SK-N-MC (cell line): ENCODE results near the gene LYPD3.
"Not testable (repeated sequence)": the region's sequence is repeated elsewhere in the genome, so short reads cannot be mapped to it uniquely, and the experiment has no call there.

Experiments
- DNase-seq: peaks from one replicate; pipeline ENCODE4 v3.0.0-alpha.2; 2011; ENCODE audit warnings: low read depth, low spot score
- H3K27ac ChIP-seq: fragments of 200-600 bp; sonication (generic); 2 replicates; pipeline ENCODE4 v1.5.1; 2016; ENCODE audit warnings: mixed run types
- H3K36me3 ChIP-seq: fragments of 200-600 bp; sonication (generic); 2 replicates; pipeline ENCODE4 v1.6.1; 2017; ENCODE audit warnings: antibody characterized with exemption, low read length, mixed read lengths; ENCODE audit not compliant: insufficient read depth
- H3K4me3 ChIP-seq: fragments of 200-600 bp; sonication (generic); 2 replicates; pipeline ENCODE4 v1.5.1; 2016
- H3K9ac ChIP-seq: fragments of 200-600 bp; sonication (generic); 2 replicates; pipeline ENCODE4 v1.8.0; 2017; ENCODE audit warnings: mixed run types, mixed read lengths; ENCODE audit not compliant: insufficient read length
- H3K9me3 ChIP-seq: fragments of 200-600 bp; sonication (generic); 2 replicates; pipeline ENCODE4 v1.6.1; 2017; ENCODE audit warnings: low read depth, mild to moderate bottlenecking, antibody characterized with exemption, low read length, moderate library complexity, mixed read lengths
- EZH2 ChIP-seq: fragments of 200-600 bp; sonication (generic); IDR thresholded peaks from one replicate; pipeline ENCODE4 v1.6.1; 2017; ENCODE audit warnings: antibody characterized with exemption
- FOXP2 ChIP-seq: optimal IDR thresholded peaks from 2 replicates; pipeline ENCODE3; 2011; ENCODE audit warnings: mild to moderate bottlenecking, moderate library complexity; ENCODE audit not compliant: insufficient read depth; ENCODE audit errors: extremely low read length, control extremely low read depth
- POLR2AphosphoS5 ChIP-seq: IDR thresholded peaks from 2 replicates; pipeline ENCODE4 v1.6.1; 2012; ENCODE audit warnings: mild to moderate bottlenecking, low read depth, low read length, borderline replicate concordance

Gene LYPD3

GRCh38 chr19:43465468-43466120, at the start of gene LYPD3:
TSS of gene LYPD3 (minus strand) at chr19:43465608. CDS start at chr19:43465571, 37 bp downstream.
- no peak for TF ChIP-seq FOXP2
- TF ChIP-seq EZH2: no peak
- no peak for TF ChIP-seq POLR2AphosphoS5
- Histone ChIP-seq H3K27ac (no peak within 1 kb of the TSS), H3K4me3 (peak within 1 kb of the TSS; percentile 89; the same call in 1 of the 2 replicates), H3K9ac (no peak within 1 kb of the TSS), H3K9me3 (no peaks in the 10 kb centered on the region), H3K36me3 (no peaks in the 10 kb centered on the region)
- no peak for DNase-seq

- not testable (repeated sequence) for H3K36me3 ChIP-seq, DNase-seq, H3K9me3 ChIP-seq, H3K9ac ChIP-seq, H3K27ac ChIP-seq, H3K4me3 ChIP-seq
Observed at GRCh38 chr19:43512399-43512798, 47.0 kb upstream of the LYPD3 start.

- no peak for DNase-seq
- Histone ChIP-seq H3K27ac (no peak overlapping the region), H3K4me3 (no peak overlapping the region), H3K9me3 (no peaks in the 10 kb centered on the region), H3K9ac (no peak overlapping the region), H3K36me3 (no peaks in the 10 kb centered on the region)
- TF ChIP-seq POLR2AphosphoS5: no peak
- TF ChIP-seq EZH2: no peak
- TF ChIP-seq FOXP2: no peak
Observed at GRCh38 chr19:43511324-43511723, 45.9 kb upstream of the LYPD3 start.

GRCh38 chr19:43510713-43511112, 45.3 kb upstream of the LYPD3 start:
- H3K9me3 ChIP-seq: no peaks in the 10 kb centered on the region
- no peak for DNase-seq
- no peak overlapping the region for H3K27ac ChIP-seq
- no peaks in the 10 kb centered on the region for H3K36me3 ChIP-seq
- no peak for TF ChIP-seq POLR2AphosphoS5
- TF ChIP-seq EZH2: no peak
- no peak for TF ChIP-seq FOXP2
- H3K4me3 ChIP-seq: no peak overlapping the region
- H3K9ac ChIP-seq: no peak overlapping the region

- no peak for DNase-seq
- Histone ChIP-seq H3K4me3 (no peak overlapping the region), H3K27ac (no peak overlapping the region), H3K36me3 (no peaks in the 10 kb centered on the region), H3K9me3 (no peaks in the 10 kb centered on the region), H3K9ac (no peak overlapping the region)
- TF ChIP-seq FOXP2 (no peak), POLR2AphosphoS5 (no peak), EZH2 (no peak)
Observed at GRCh38 chr19:43507880-43508279, 42.5 kb upstream of the LYPD3 start.

- Histone ChIP-seq H3K9me3 (no peaks in the 10 kb centered on the region), H3K9ac (no peak overlapping the region), H3K27ac (no peak overlapping the region), H3K36me3 (no peaks in the 10 kb centered on the region), H3K4me3 (no peak overlapping the region)
- DNase-seq: no peak
- TF ChIP-seq FOXP2: no peak
- TF ChIP-seq EZH2: no peak
- TF ChIP-seq POLR2AphosphoS5: no peak
Observed at GRCh38 chr19:43506629-43507028, 41.2 kb upstream of the LYPD3 start.

- H3K9ac ChIP-seq: no peak overlapping the region
- no peak for DNase-seq
- TF ChIP-seq EZH2 (no peak), FOXP2 (no peak), POLR2AphosphoS5 (no peak)
- H3K36me3 ChIP-seq: no peaks in the 10 kb centered on the region
- no peaks in the 10 kb centered on the region for H3K9me3 ChIP-seq
- no peak overlapping the region for H3K4me3 ChIP-seq
- no peak overlapping the region for H3K27ac ChIP-seq
Observed at GRCh38 chr19:43505941-43506340, 40.5 kb upstream of the LYPD3 start.

- H3K4me3 ChIP-seq: no peak overlapping the region
- TF ChIP-seq POLR2AphosphoS5 (no peak), EZH2 (no peak), FOXP2 (no peak)
- H3K9me3 ChIP-seq: no peaks in the 10 kb centered on the region
- no peak for DNase-seq
- H3K9ac ChIP-seq: no peak overlapping the region
- H3K36me3 ChIP-seq: no peaks in the 10 kb centered on the region
- no peak overlapping the region for H3K27ac ChIP-seq
Observed at GRCh38 chr19:43505186-43505456, 39.7 kb upstream of the LYPD3 start.

- no peaks in the 10 kb centered on the region for H3K9me3 ChIP-seq
- no peak for DNase-seq
- no peak within 1 kb of the TSS for H3K27ac ChIP-seq
- TF ChIP-seq FOXP2 (no peak), EZH2 (no peak), POLR2AphosphoS5 (no peak)
- H3K4me3 ChIP-seq: peak within 1 kb of the TSS; percentile 93
- peak within 1 kb of the TSS; percentile 77 for H3K9ac ChIP-seq
- no peaks in the 10 kb centered on the region for H3K36me3 ChIP-seq
Observed at GRCh38 chr19:43504426-43505185, 39.2 kb upstream of the LYPD3 start, which contains the start of gene PHLDB3. TSS of gene PHLDB3 (minus strand) at chr19:43504746. CDS start at chr19:43504118, 628 bp downstream.
